Memory B cell (primary cell): ENCODE data around the gene SLC6A19.
A peak's percentile ranks its signal among the peaks of the same experiment; 100 is the strongest.
"Not testable (repeated sequence)": the region's sequence is repeated elsewhere in the genome, so short reads cannot be mapped to it uniquely, and the experiment has no call there.

Experiments used
- ATAC-seq: fragments of 150-1000 bp; cut with Tn5 transposase; 2 replicates; pipeline ENCODE4 v1.10.0; 2021; ENCODE audit warnings: low read depth, mild to moderate bottlenecking, moderate library complexity
- DNase-seq, 2 donors: peaks; one replicate each; pipeline ENCODE4 v3.0.0; 2022; ENCODE audit warnings: low spot score in 2 of 2
- H3K27ac Mint-ChIP-seq: one replicate; pipeline ENCODE4 v1.8.0; 2022; ENCODE audit warnings: mild to moderate bottlenecking, moderate library complexity, mixed read lengths
- H3K27me3 Mint-ChIP-seq: one replicate; pipeline ENCODE4 v1.8.0; 2022; ENCODE audit warnings: mixed read lengths
- H3K36me3 Mint-ChIP-seq: one replicate; pipeline ENCODE4 v1.8.0; 2022; ENCODE audit warnings: mild to moderate bottlenecking, mixed read lengths
- H3K4me1 Mint-ChIP-seq: one replicate; pipeline ENCODE4 v1.8.0; 2022; ENCODE audit warnings: mixed read lengths
- H3K4me3 Mint-ChIP-seq: one replicate; pipeline ENCODE4 v1.8.0; 2022; ENCODE audit warnings: mild to moderate bottlenecking, moderate library complexity, mixed read lengths
- H3K9me3 Mint-ChIP-seq: one replicate; pipeline ENCODE4 v1.8.0; 2022; ENCODE audit warnings: mixed read lengths

Gene SLC6A19

DNA sequence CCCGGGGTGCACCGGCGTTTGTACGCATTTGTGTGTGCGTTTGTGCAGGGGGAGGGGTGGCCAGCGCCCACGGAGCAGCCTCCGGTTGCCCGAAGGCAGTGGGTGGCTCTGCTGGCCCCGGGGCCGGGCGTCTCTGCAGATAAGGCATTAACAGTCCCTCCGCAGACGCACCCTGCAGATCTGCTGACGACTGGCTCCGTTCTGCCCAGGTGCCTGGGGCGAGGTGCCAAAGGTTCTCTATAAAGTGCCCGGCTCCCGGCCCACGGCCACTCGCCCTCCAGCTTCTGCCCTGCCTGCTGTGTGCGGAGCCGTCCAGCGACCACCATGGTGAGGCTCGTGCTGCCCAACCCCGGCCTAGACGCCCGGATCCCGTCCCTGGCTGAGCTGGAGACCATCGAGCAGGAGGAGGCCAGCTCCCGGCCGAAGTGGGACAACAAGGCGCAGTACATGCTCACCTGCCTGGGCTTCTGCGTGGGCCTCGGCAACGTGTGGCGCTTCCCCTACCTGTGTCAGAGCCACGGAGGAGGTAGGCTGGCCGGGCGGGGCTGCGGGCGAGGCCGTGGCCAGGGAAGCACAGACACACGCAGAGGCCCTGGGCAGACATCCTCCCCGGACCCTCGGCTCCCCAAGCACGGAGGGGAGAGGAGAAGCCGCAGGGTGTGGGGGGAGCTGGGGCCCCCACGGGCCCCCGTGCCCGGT, at the start of gene SLC6A19:
Gene SLC6A19 (plus strand): TSS at position 269 of the 699 bp plus-strand sequence. CDS start 56 bp downstream, at position 325.
- no peak within 1 kb of the TSS for H3K4me3 Mint-ChIP-seq
- H3K27ac Mint-ChIP-seq, result no peak within 1 kb of the TSS
- no peaks in the 10 kb centered on the region for H3K9me3 Mint-ChIP-seq
- DNase-seq (no peak), ATAC-seq (no peak)
- no peaks in the 10 kb centered on the region for H3K36me3 Mint-ChIP-seq
- H3K4me1 Mint-ChIP-seq, result no peaks in the 10 kb centered on the region
- H3K27me3 Mint-ChIP-seq, result peaks cover 13% of the 10 kb centered on the region

- Mint-ChIP-seq H3K9me3 (peaks cover 1% of the 10 kb centered on the region), H3K36me3 (peaks cover 3% of the 10 kb centered on the region), H3K4me3 (peak overlapping the region; percentile 62), H3K27ac (peak overlapping the region; percentile 97), H3K4me1 (peaks cover 40% of the 10 kb centered on the region), H3K27me3 (peaks cover 5% of the 10 kb centered on the region)
- peak; percentile 88 for ATAC-seq
- DNase-seq, result peak; percentile 48 to 65
These were observed 49.2 kb upstream of the SLC6A19 start for GRCh38 chr5:1152156-1152555.

GRCh38 chr5:1152771-1153282, 48.6 kb upstream of the SLC6A19 start:
- H3K4me3 Mint-ChIP-seq, result peak overlapping the region; percentile 62
- peak overlapping the region; percentile 97 for H3K27ac Mint-ChIP-seq
- peaks cover 8% of the 10 kb centered on the region for H3K9me3 Mint-ChIP-seq
- H3K36me3 Mint-ChIP-seq, result peaks cover 8% of the 10 kb centered on the region
- peaks cover 44% of the 10 kb centered on the region for H3K4me1 Mint-ChIP-seq
- no peak for ATAC-seq
- peaks cover 9% of the 10 kb centered on the region for H3K27me3 Mint-ChIP-seq
- DNase-seq, result no peak

- Mint-ChIP-seq H3K4me3 (peak overlapping the region; percentile 62), H3K27ac (peak overlapping the region; percentile 97), H3K36me3 (peaks cover 8% of the 10 kb centered on the region), H3K9me3 (peaks cover 8% of the 10 kb centered on the region), H3K4me1 (peaks cover 44% of the 10 kb centered on the region), H3K27me3 (peaks cover 9% of the 10 kb centered on the region)
- DNase-seq, result peak in 1 of 2 donors; percentile 40
- ATAC-seq, result peak; percentile 60
These were observed 48.0 kb upstream of the SLC6A19 start for GRCh38 chr5:1153428-1153827.

DNA sequence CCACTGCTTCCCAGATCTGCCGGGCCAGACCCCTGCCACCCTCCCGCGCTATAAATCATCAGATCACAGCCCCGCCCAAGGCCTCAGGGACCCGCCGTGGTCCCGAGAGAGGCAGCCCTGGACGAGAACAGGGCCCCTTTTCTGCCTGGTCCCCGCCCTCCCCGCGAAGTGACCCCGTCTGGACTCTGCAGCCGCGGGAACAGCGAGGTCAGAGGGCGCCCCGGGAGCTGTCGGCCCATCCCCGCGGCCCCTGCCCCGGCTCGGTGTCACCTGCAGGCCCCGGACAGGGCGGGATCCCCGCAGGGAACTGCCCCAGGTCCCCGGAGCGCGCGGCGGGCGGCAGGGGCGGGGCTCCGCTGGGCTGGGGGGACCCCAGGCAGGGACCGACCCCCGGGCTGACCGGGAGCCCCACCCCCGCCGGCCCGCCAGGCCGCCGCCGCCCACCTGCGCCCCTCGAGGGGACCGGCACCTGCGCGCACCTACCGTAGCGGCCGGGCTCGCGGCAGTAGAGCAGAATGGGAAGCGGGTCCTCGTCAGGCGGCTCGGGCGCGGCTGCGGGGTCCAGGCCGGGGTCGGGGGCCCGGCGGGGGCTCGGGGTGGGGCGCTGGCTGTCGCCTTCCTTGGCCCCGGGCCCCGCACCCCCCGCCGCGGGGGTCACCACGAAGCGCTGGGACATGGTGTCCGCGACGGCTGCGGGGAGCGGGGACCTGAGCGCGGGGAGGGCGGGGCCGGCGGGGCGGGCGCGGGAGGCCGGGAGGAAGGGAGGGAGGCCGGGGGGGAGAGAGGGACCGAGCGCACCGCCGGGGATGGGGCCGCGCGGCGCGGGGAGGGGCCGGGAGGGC, 46.0 kb upstream of the SLC6A19 start:
- Mint-ChIP-seq H3K9me3 (peaks cover 8% of the 10 kb centered on the region), H3K4me3 (peak overlapping the region; percentile 69), H3K36me3 (peaks cover 11% of the 10 kb centered on the region), H3K27ac (no peak overlapping the region), H3K4me1 (peaks cover 46% of the 10 kb centered on the region), H3K27me3 (peaks cover 13% of the 10 kb centered on the region)
- ATAC-seq, result no peak
- DNase-seq, result no peak

DNA sequence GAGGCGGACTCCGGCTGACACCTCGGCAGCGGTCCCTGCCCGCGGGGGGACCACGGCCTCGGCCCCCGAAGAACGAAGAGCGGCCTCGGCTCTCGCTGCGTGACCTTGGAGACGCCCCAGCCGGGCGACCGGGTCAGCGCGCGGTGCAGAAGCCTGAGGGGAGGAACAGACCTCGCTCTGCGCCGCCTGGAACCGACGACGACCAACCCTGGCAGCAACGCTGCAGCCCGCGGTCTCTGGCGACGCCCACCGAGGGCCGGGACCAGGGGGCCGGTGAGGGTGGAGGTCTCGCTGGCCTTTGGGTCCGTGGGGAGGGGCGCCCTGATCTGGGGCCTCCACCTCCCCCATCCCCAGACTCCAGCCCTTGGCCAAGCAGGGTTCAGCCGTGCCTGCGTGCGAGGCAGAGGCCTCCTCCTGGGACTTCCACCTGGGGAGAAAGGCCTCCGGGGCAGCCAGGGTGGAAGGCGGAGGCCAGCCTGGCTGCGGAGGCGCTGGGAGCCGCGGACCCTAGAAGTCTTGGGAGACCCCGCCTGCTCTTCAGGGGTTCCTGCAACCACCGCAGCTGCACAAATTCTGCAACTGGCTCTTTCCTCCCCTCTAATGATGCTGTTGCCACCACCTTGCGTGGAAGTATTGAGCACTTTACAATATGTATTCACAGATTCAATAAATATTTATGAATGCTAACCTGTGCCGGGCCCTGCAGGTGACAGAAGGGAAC, 45.2 kb upstream of the SLC6A19 start:
- DNase-seq (no peak), ATAC-seq (no peak)
- peaks cover 11% of the 10 kb centered on the region for H3K36me3 Mint-ChIP-seq
- H3K27me3 Mint-ChIP-seq, result peaks cover 13% of the 10 kb centered on the region
- peaks cover 8% of the 10 kb centered on the region for H3K9me3 Mint-ChIP-seq
- H3K27ac Mint-ChIP-seq, result no peak overlapping the region
- peak overlapping the region; percentile 24 for H3K4me3 Mint-ChIP-seq
- peaks cover 44% of the 10 kb centered on the region for H3K4me1 Mint-ChIP-seq

DNA sequence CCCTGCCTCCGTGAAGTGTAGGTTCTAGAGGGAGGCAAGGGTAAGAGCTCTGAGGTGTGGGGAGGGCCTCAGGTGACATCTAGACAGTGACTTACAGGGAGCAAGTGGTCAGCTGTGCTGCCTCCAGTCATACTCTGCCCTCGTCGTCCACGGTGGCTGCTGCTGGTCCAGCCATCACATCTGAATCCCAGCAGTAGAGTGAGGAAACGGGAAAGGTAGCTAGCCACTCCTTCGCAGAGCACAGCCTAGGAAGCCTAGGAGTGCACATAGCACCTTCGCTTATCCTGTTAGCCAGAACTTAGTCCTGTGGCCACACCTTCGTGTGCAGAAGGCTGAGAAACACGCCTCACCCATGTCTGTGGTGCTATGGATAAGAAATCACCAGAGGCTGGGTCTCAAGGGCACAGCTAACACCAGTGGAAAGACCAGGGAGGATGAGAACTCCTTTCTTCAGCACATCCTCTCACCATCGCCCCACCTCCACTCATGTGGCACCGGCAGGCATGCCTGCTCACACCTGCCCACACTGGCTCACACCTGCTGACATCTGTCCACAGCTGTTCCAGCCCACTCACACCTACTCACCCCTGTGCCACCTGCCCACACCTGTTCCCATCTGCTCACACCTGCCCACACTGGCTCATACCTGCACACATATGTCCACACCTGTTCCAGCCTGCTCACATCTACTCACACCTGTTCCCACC, 44.5 kb upstream of the SLC6A19 start:
- peaks cover 39% of the 10 kb centered on the region for H3K4me1 Mint-ChIP-seq
- H3K27me3 Mint-ChIP-seq, result peaks cover 13% of the 10 kb centered on the region
- H3K9me3 Mint-ChIP-seq, result peaks cover 8% of the 10 kb centered on the region
- H3K27ac Mint-ChIP-seq, result peak overlapping the region; percentile 80
- peaks cover 11% of the 10 kb centered on the region for H3K36me3 Mint-ChIP-seq
- no peak for ATAC-seq
- H3K4me3 Mint-ChIP-seq, result peak overlapping the region; percentile 60
- DNase-seq, result no peak

GRCh38 chr5:1157461-1157986, 43.9 kb upstream of the SLC6A19 start:
- Mint-ChIP-seq H3K27ac (peak overlapping the region; percentile 80), H3K36me3 (peaks cover 11% of the 10 kb centered on the region), H3K4me1 (peaks cover 33% of the 10 kb centered on the region), H3K27me3 (peaks cover 13% of the 10 kb centered on the region), H3K4me3 (peak overlapping the region; percentile 60)
- ATAC-seq, H3K9me3 Mint-ChIP-seq, DNase-seq: not testable (repeated sequence)

- Mint-ChIP-seq H3K4me3 (no peak overlapping the region), H3K27ac (no peak overlapping the region), H3K4me1 (peaks cover 25% of the 10 kb centered on the region), H3K27me3 (peaks cover 13% of the 10 kb centered on the region), H3K36me3 (peaks cover 11% of the 10 kb centered on the region), H3K9me3 (peaks cover 8% of the 10 kb centered on the region)
- no peak for ATAC-seq
- DNase-seq, result no peak
These were observed 42.6 kb upstream of the SLC6A19 start for GRCh38 chr5:1158647-1159340.

DNA sequence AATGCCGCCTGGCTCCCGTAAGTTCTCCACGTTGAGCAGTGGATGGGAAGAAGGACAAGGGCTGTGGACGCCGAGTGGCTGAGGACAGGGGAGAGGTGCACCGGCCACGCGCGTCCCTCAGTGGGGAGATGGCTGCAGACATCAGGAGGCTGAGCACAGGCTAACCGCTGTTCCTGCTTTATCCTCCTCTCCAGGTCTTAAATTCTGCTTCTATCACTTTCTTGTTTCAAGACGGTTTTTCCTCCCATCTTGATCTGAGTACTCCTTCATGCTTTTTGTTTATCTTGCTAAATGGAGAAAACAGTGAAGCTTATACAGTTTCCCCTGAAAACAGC, 42.1 kb upstream of the SLC6A19 start:
- ATAC-seq, result no peak
- no peak for DNase-seq
- Mint-ChIP-seq H3K4me3 (no peak overlapping the region), H3K9me3 (peaks cover 8% of the 10 kb centered on the region), H3K27ac (no peak overlapping the region), H3K4me1 (peaks cover 21% of the 10 kb centered on the region), H3K27me3 (peaks cover 11% of the 10 kb centered on the region), H3K36me3 (peaks cover 11% of the 10 kb centered on the region)

DNA sequence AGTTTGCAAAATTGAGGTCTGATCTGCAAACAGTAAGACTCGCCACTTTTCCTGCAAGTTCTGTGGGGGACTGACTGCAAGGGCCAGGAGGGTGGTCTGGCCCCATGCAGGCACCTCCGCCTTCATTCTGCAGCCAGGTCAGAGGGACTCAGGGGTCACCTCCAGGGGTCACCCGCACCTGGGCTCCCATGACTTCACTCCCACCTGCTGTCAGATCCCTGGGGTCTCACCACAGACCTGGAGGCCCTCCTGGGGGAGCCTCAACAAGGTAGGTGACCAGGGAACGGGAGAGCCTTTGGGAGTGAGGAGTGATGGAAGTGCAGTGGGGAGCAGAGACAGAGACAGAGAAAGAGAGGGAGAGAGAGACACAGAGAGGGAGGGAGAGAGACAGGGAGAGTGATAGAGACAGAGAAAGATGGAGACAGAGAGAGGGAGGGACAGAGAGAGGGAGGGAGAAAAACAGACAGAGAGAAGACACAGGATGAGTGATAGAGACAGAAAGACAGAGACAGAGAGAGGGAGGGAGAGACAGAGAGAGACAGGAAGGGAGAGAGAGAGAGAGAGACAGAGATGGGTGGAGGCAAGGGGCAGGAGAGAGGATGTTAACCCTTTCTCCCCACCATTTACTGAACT, 41.5 kb upstream of the SLC6A19 start:
- H3K4me1 Mint-ChIP-seq, result peaks cover 21% of the 10 kb centered on the region
- peaks cover 11% of the 10 kb centered on the region for H3K36me3 Mint-ChIP-seq
- ATAC-seq (no peak), DNase-seq (no peak)
- H3K27me3 Mint-ChIP-seq, result peaks cover 11% of the 10 kb centered on the region
- peaks cover 8% of the 10 kb centered on the region for H3K9me3 Mint-ChIP-seq
- H3K27ac Mint-ChIP-seq, result no peak overlapping the region
- H3K4me3 Mint-ChIP-seq, result no peak overlapping the region

DNA sequence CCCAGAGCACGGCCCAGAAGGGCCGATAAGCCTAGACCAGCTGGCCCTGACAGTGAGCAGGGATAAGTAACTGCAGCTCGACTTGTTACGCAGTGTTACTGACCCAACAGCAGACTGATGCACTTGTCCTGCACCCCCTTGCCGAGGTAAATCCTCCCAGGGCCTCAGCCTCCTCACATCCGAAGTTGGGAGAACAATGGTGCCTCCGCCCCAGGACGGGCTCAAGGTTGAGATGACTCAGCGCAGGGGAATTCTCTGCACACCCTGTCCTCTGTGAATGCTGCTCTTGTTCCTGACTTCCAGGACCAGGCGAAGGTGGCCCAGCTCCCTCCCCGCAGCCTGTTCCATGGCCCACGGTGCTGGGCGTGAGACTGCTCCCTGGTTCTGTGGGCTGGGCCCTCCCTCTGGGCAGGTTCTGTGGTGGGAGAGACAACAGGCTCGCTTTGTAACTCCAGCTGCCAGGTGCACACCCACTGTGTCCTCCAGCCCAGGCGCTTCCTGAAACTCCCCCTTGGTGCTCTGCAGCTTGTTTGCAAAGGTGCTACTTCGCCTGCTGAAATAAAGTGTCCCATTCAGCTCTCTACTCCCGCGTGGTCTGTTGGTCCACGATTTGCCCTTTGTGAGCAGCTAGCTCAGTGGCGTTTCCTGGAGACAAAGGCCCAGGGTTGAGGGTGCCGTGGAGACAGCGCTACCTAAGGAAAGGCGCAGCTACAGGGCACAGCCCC, 40.1 kb upstream of the SLC6A19 start:
- Mint-ChIP-seq H3K4me3 (no peak overlapping the region), H3K4me1 (peaks cover 25% of the 10 kb centered on the region), H3K9me3 (peaks cover 8% of the 10 kb centered on the region), H3K27ac (no peak overlapping the region), H3K36me3 (peaks cover 11% of the 10 kb centered on the region), H3K27me3 (peaks cover 18% of the 10 kb centered on the region)
- DNase-seq (no peak), ATAC-seq (no peak)
